AG04449 (cell line): Measurements from ENCODE around the gene B4GALNT4.
A peak's percentile ranks its signal among the peaks of the same experiment; 100 is the strongest.
"Not testable (repeated sequence)": the region's sequence is repeated elsewhere in the genome, so short reads cannot be mapped to it uniquely, and the experiment has no call there.

Experiments
- CTCF ChIA-PET: fragments of 350-600 bp; formaldehyde crosslinking; extraction: SDS; loops from one replicate; lab custom pipeline; 2021; ENCODE audit warnings: antibody characterized with exemption; lab: Yijun Ruan, JAX
- POLR2A ChIA-PET: fragments of 400-600, 350-600 bp; formaldehyde crosslinking; extraction: SDS; loops from one replicate; lab custom pipeline; 2020; ENCODE audit warnings: antibody characterized with exemption, inconsistent platforms; lab: Yijun Ruan, JAX
- DNase-seq: peaks from one replicate; pipeline ENCODE4 v3.0.0-alpha.2; 2010; ENCODE audit warnings: low read depth, low spot score
- H3K4me3 ChIP-seq: 2 replicates; pipeline ENCODE4 v1.5.1; 2011; ENCODE audit warnings: low read depth, mild to moderate bottlenecking, control low read depth, low read length
- CTCF ChIP-seq: IDR thresholded peaks from one replicate; pipeline ENCODE4 v1.5.1; 2011; ENCODE audit warnings: mild to moderate bottlenecking, moderate library complexity, low read length, control low read depth, inconsistent platforms; ENCODE audit not compliant: insufficient read depth; ENCODE audit errors: missing control alignments

Gene B4GALNT4

GRCh38 chr11:406796-407650, 37.7 kb downstream of the B4GALNT4 start:
- POLR2A ChIA-PET = interaction anchor here (1.4 to 1.9 kb wide), 2 partner anchors 10 to 52 kb away, joined by 4 to 7 read pairs; no protein-coding TSS in a partner anchor
- DNase-seq = no peak

GRCh38 chr11:407651-408123, 38.4 kb downstream of the B4GALNT4 start:
- POLR2A ChIA-PET = interaction anchor here (1.9 kb wide), 1 partner anchor 11 kb away, joined by 7 read pairs; no protein-coding TSS in a partner anchor
- no peak for TF ChIP-seq CTCF
- CTCF ChIA-PET = interaction anchor here (0.9 to 4.7 kb wide), 5 partner anchors 9 to 111 kb away, joined by 3 to 27 read pairs (median 5); partner anchors contain the start of gene PTDSS2
- no peak overlapping the region for H3K4me3 ChIP-seq
- no peak for DNase-seq

More at GRCh38 chr11:406796-407650, 37.7 kb downstream of the B4GALNT4 start:
- CTCF ChIA-PET = interaction anchor here (0.9 to 4.7 kb wide), 6 partner anchors 9 to 112 kb away, joined by 3 to 27 read pairs (median 4); partner anchors contain the start of gene PTDSS2
- peak overlapping the region; percentile 67 for H3K4me3 ChIP-seq
- no peak for TF ChIP-seq CTCF

GRCh38 chr11:408154-409007, 39.1 kb downstream of the B4GALNT4 start:
- no peak for DNase-seq
- no peak for TF ChIP-seq CTCF
- ChIA-PET POLR2A (interaction anchor here (0.6 kb wide), 1 partner anchor 8 kb away, joined by 3 read pairs; no protein-coding TSS in a partner anchor), CTCF (interaction anchor here (1.2 to 4.7 kb wide), 4 partner anchors 8 to 111 kb away, joined by 4 to 27 read pairs (median 14); partner anchors contain the start of gene PTDSS2)
- no peak overlapping the region for H3K4me3 ChIP-seq

- no peak for TF ChIP-seq CTCF
- H3K4me3 ChIP-seq = no peak overlapping the region
- no peak for DNase-seq
- ChIA-PET CTCF (interaction anchor here (4.7 kb wide), 1 partner anchor 13 kb away, joined by 23 read pairs; no protein-coding TSS in a partner anchor), POLR2A (interaction anchor here (0.6 kb wide), 1 partner anchor 7 kb away, joined by 3 read pairs; no protein-coding TSS in a partner anchor)
These were observed 39.8 kb downstream of the B4GALNT4 start for GRCh38 chr11:409008-409599.

GRCh38 chr11:409600-410483, 40.5 kb downstream of the B4GALNT4 start:
- no peak for DNase-seq
- no peak for TF ChIP-seq CTCF
- ChIA-PET POLR2A (no interaction called here), CTCF (no interaction called here)
- H3K4me3 ChIP-seq = no peak overlapping the region

GRCh38 chr11:410711-411110, 41.4 kb downstream of the B4GALNT4 start:
- DNase-seq, CTCF ChIA-PET, H3K4me3 ChIP-seq: not testable (repeated sequence)
- POLR2A ChIA-PET = interaction anchor here (0.6 kb wide), 1 partner anchor 174 kb away, joined by 3 read pairs; the partner anchor contains the start of gene PSMD13

- CTCF ChIA-PET, H3K4me3 ChIP-seq, DNase-seq: not testable (repeated sequence)
- POLR2A ChIA-PET = interaction anchor here (0.6 kb wide), 1 partner anchor 175 kb away, joined by 3 read pairs; the partner anchor contains the start of gene PSMD13
These were observed 42.2 kb downstream of the B4GALNT4 start for GRCh38 chr11:411520-411919.
